Astrocyte (in vitro differentiated cells and primary cell): ENCODE measurements around the gene ZNF497. TPM values are rescaled to one million over a fixed set of nuclear protein-coding genes. Genes with fewer than 3 reads are reported as not detected.

Experiments
- DNase-seq: peaks from one replicate; pipeline ENCODE4 v3.0.0-alpha.2; 2010; ENCODE audit warnings: low read depth
- FAIRE-seq: peaks from 2 replicates; lab custom pipeline; 2011; peaks lifted over from hg19 to GRCh38; lab: Jason Lieb, UNC
- H2AFZ ChIP-seq: 2 replicates; pipeline ENCODE4 v1.6.0; 2012; ENCODE audit warnings: low read depth, low read length, inconsistent platforms
- H3K27ac ChIP-seq: 2 replicates; pipeline ENCODE4 v1.5.1; 2011; ENCODE audit warnings: low read depth, low read length, inconsistent platforms
- H3K27me3 ChIP-seq: 2 replicates; pipeline ENCODE4 v1.6.0; 2011; ENCODE audit warnings: low read length, inconsistent platforms; ENCODE audit not compliant: insufficient read depth
- H3K36me3 ChIP-seq: 2 replicates; pipeline ENCODE4 v1.5.1; 2011; ENCODE audit warnings: low read length, inconsistent platforms; ENCODE audit not compliant: insufficient read depth
- H3K4me1 ChIP-seq: 2 replicates; pipeline ENCODE4 v1.5.1; 2011; ENCODE audit warnings: low read length, inconsistent platforms; ENCODE audit not compliant: insufficient read depth
- H3K4me2 ChIP-seq: 2 replicates; pipeline ENCODE4 v1.6.0; 2012; ENCODE audit warnings: low read length, inconsistent platforms
- H3K4me3 ChIP-seq: 2 replicates; pipeline ENCODE4 v1.5.1; 2011; ENCODE audit warnings: low read depth, mild to moderate bottlenecking, low read length, inconsistent platforms; ENCODE audit not compliant: insufficient read depth
- H3K79me2 ChIP-seq: 2 replicates; pipeline ENCODE4 v1.6.0; 2012; ENCODE audit warnings: mild to moderate bottlenecking, low read length, inconsistent platforms; ENCODE audit not compliant: insufficient read depth
- H3K9ac ChIP-seq: 2 replicates; pipeline ENCODE4 v1.6.0; 2012; ENCODE audit warnings: mild to moderate bottlenecking, low read length, inconsistent platforms
- H3K9me3 ChIP-seq: 2 replicates; pipeline ENCODE4 v1.5.1; 2012; ENCODE audit warnings: low read depth, mild to moderate bottlenecking, low read length, inconsistent platforms; ENCODE audit not compliant: insufficient read depth
- H4K20me1 ChIP-seq: 2 replicates; pipeline ENCODE4 v1.6.0; 2012; ENCODE audit warnings: low read length, inconsistent platforms; ENCODE audit not compliant: insufficient read depth
- H3K27ac Mint-ChIP-seq: one replicate; pipeline ENCODE4 v1.8.0; 2021; ENCODE audit warnings: mild to moderate bottlenecking, mixed read lengths; ENCODE audit not compliant: unreplicated experiment
- H3K27me3 Mint-ChIP-seq: one replicate; pipeline ENCODE4 v1.8.0; 2021; ENCODE audit warnings: low read depth, mixed read lengths; ENCODE audit not compliant: unreplicated experiment
- H3K36me3 Mint-ChIP-seq: one replicate; pipeline ENCODE4 v1.8.0; 2021; ENCODE audit warnings: low read depth, mixed read lengths; ENCODE audit not compliant: unreplicated experiment
- H3K4me1 Mint-ChIP-seq: one replicate; pipeline ENCODE4 v1.8.0; 2021; ENCODE audit warnings: low read depth, mixed read lengths; ENCODE audit not compliant: unreplicated experiment
- H3K4me3 Mint-ChIP-seq: one replicate; pipeline ENCODE4 v1.8.0; 2021; ENCODE audit warnings: mild to moderate bottlenecking, moderate library complexity, mixed read lengths; ENCODE audit not compliant: unreplicated experiment
- H3K9me3 Mint-ChIP-seq: one replicate; pipeline ENCODE4 v1.8.0; 2021; ENCODE audit warnings: mild to moderate bottlenecking, mixed read lengths; ENCODE audit not compliant: unreplicated experiment
- EZH2 ChIP-seq: IDR thresholded peaks from 2 replicates; pipeline ENCODE4 v1.6.1; 2012; ENCODE audit warnings: mild to moderate bottlenecking, low read length, inconsistent platforms; ENCODE audit not compliant: insufficient read depth
- total RNA-seq: library from RNA; stranded (reverse); gene quantifications from 2 replicates; pipeline ENCODE4 v1.2.1, GENCODE V29; 2021
- TF ChIP-seq, protein P1 (sequence below): IDR thresholded peaks from 2 replicates; pipeline ENCODE4 v1.5.1; 2011; ENCODE audit warnings: low read depth, mild to moderate bottlenecking, inconsistent platforms, low read length, moderate library complexity; ENCODE audit not compliant: insufficient read depth

The ZNF497 gene
- total RNA-seq, 1 donor from 2014 or later: 0.43 TPM

DNA sequence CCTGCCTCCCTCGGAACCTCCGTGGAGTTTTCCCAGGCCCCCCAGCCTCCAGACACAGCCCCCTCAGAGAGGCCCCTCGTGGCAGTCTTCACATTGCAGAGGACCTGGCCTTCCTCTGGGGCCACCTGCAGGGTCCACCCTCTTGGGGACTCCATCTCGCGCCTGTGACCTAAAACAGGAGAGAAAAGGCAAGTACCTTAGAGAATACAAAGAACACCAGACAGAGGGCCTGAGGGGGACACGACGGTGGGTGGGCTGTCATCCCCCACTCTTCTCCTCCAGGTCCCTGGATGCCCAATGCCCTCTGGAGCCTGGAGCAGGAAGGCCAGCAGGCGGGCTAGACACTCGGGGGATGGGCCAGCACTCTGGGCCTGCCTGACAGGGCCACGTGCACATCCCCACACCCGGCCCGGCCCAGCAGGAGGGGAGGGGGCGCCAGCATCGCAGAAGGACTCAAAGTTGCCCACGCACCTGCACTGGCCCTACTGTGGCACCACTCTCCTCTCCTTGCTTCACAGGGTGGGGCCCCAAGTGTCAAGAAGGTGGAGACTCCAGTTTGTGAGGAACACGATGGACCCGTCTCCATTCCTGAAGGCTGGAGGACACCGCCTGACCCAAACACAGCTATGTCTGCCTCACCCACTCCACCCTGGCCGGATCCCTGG lies 4.9 kb downstream of the ZNF497 start:
- H3K4me3 Mint-ChIP-seq: no peak overlapping the region

GRCh38 chr19:58356766-58357480 lies 5.6 kb downstream of the ZNF497 start:
- no peak overlapping the region for H2AFZ ChIP-seq
- no peak overlapping the region for H3K27ac Mint-ChIP-seq
- H3K4me3 ChIP-seq: no peak overlapping the region
- DNase-seq (no peak), FAIRE-seq (no peak)
- no peak overlapping the region for H3K27ac ChIP-seq
- H3K4me1 Mint-ChIP-seq: peaks cover 2% of the 10 kb centered on the region
- H3K27me3 ChIP-seq: no peaks in the 10 kb centered on the region
- H3K4me2 ChIP-seq: peak overlapping the region; percentile 33
- TF ChIP-seq EZH2: no peak
- TF ChIP-seq, protein P1, sequence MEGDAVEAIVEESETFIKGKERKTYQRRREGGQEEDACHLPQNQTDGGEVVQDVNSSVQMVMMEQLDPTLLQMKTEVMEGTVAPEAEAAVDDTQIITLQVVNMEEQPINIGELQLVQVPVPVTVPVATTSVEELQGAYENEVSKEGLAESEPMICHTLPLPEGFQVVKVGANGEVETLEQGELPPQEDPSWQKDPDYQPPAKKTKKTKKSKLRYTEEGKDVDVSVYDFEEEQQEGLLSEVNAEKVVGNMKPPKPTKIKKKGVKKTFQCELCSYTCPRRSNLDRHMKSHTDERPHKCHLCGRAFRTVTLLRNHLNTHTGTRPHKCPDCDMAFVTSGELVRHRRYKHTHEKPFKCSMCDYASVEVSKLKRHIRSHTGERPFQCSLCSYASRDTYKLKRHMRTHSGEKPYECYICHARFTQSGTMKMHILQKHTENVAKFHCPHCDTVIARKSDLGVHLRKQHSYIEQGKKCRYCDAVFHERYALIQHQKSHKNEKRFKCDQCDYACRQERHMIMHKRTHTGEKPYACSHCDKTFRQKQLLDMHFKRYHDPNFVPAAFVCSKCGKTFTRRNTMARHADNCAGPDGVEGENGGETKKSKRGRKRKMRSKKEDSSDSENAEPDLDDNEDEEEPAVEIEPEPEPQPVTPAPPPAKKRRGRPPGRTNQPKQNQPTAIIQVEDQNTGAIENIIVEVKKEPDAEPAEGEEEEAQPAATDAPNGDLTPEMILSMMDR: no peak
- H3K79me2 ChIP-seq: no peaks in the 10 kb centered on the region
- H3K4me1 ChIP-seq: peaks cover 3% of the 10 kb centered on the region
- H4K20me1 ChIP-seq: no peaks in the 10 kb centered on the region
- peaks cover 13% of the 10 kb centered on the region for H3K9me3 ChIP-seq
- no peaks in the 10 kb centered on the region for H3K9me3 Mint-ChIP-seq
- H3K9ac ChIP-seq: no peak overlapping the region
- no peaks in the 10 kb centered on the region for H3K27me3 Mint-ChIP-seq
- H3K36me3 ChIP-seq: no peaks in the 10 kb centered on the region
- H3K4me3 Mint-ChIP-seq: no peak overlapping the region
- H3K36me3 Mint-ChIP-seq: peaks cover 6% of the 10 kb centered on the region

More for the DNA sequence above, 4.9 kb downstream of the ZNF497 start:
- Histone ChIP-seq H3K9me3 (peaks cover 13% of the 10 kb centered on the region), H3K27me3 (no peaks in the 10 kb centered on the region), H3K9ac (no peak overlapping the region), H3K4me2 (no peak overlapping the region), H3K79me2 (no peaks in the 10 kb centered on the region), H3K36me3 (no peaks in the 10 kb centered on the region), H2AFZ (no peak overlapping the region), H3K27ac (no peak overlapping the region), H4K20me1 (no peaks in the 10 kb centered on the region), H3K4me1 (peaks cover 4% of the 10 kb centered on the region), H3K4me3 (no peak overlapping the region)
- DNase-seq (no peak), FAIRE-seq (no peak)
- Mint-ChIP-seq H3K27me3 (no peaks in the 10 kb centered on the region), H3K36me3 (peaks cover 5% of the 10 kb centered on the region), H3K27ac (no peak overlapping the region), H3K9me3 (no peaks in the 10 kb centered on the region), H3K4me1 (peaks cover 2% of the 10 kb centered on the region)
- TF ChIP-seq, protein P1: no peak
- no peak for TF ChIP-seq EZH2
